OCI-LY3 (cell line): ENCODE results near the gene IL1RAP.

ENCODE experiments used
- CTCF ChIP-seq: fragments of 200-600, 300-600 bp; sonication (generic); IDR thresholded peaks from 2 replicates; pipeline ENCODE4 v1.5.1; 2014; ENCODE audit warnings: antibody characterized with exemption, low read length, low read depth
- EZH2phosphoT487 ChIP-seq: fragments of 200-600 bp; shearing (Covaris generic); IDR thresholded peaks from 2 replicates; pipeline ENCODE4 v1.6.1; 2018; ENCODE audit warnings: antibody characterized with exemption, mixed run types, low read depth

GRCh38 chr3:190542846-190543245 lies 29.0 kb downstream of the IL1RAP start:
- TF ChIP-seq CTCF, result no peak
- no peak for TF ChIP-seq EZH2phosphoT487
